RPMI8226 (cell line): ENCODE results near the gene TRAK1.
A peak's percentile ranks its signal among the peaks of the same experiment; 100 is the strongest.

Source experiments
- DNase-seq: peaks from one replicate; pipeline ENCODE4 v3.0.0-alpha.2; 2015

Gene TRAK1

DNA sequence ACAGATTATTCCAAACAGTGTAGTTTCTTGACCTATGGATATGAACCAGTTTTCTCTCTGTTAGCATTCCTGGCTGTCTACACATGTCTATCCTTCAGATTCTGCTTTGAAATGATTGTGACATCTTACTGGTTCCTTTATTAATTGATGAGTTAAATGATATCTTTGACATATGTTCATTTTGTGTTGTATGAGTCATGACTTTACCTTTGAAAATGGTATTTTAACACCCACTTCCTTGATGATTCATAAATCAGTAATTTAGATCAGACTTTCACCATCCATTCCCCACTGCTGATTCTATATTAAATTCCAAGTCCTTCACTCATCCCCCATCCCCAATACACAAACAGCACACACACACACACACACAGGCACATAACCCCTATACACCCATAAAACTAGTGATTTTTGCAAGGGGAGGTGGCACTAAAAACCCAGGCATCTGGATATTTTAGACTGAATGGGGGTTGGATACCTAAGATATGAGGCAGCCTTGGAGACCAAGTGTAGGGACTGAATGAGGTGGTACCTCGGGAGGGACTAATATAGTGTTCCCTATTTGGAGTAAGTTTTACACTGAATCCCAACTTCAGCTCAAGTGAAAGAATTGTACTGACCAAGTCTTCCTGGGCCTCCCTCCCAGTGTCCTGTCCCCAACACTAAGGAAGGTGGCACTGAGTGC lies 165.1 kb downstream of the TRAK1 start:
- no peak for DNase-seq

DNA sequence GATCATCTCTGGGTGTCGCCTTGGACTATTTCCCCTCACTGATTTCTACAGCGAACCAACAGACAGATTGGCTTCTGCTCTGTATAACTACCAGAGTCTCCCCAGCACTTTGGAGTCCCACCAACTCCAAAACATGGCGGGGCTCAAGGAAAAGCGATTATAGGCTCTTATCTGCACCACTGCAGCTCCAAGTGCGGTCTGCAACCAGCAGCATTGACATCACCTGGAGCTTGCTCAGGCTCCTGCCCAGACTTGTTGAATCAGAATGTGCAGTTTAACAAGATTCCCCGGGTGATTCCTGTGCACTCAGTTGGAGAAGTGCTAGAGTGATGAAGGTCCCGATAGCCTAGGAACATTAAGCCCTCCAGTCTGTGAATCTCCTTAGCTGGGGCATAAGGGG lies 165.8 kb downstream of the TRAK1 start:
- no peak for DNase-seq

DNA sequence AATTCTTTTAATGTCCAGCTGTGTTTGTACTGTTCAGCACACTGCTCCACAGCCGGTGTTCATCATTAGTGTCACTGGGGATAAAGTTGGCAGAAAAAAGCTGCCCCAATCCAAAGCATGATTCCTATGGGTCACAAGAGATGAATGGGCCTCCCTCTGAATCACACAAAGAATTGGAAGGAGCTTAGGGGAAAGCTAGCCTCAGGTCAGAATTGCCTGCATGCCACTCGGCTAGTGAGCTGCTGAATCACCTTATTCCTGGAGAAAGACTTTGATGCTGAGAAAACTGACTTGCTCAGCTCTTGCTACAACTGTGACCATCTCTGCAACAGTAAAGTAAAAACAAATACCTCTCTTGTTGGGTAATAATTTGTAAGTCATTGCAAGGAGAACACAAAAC lies 171.4 kb downstream of the TRAK1 start:
- DNase-seq: no peak

DNA sequence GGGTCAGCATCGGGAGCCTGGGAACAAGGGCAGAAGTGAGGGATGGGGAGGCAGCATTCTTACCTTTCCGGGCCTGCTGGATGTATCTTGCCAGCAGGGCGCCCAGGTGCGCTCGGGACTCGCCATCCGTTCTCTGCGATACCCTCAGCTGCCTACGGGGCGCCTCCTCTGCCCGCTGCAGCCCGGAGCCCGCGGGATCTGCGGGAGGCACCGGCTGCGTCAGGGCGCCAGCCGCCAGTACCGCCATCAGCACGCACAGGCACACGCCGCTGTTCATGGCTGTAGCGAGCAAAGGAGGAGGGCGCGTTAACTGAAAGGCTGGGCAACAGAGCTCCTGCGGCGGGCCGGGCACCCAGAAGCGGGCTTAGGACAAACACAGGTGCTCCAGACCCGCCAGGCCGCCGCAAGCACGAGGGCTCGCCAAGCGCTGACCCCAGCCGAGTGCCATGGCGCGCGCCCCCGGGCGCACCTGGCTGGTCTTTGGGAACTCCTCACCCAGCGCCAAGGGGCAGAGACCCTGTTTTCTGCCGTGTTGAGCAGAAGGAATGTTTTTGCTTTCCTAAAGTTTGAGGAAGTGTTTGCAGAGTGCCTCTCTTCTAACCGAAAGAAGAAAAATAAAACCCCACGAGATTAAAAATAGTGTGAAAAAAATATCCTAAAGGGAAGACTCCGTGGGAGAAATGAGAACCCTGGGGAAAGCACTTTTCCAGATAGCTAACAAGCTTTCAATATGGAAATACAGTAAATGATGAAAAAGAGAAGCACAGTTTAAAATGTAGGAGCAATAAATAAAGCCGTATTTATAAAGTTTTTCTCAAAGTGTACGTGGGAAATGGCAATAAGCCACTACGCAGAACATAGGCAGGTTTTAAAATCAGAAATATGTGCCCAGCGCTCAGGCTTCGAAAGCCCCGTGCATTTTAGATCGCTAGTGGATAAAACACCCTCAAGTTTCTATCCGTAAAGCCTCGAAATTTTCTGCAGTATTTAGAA lies 172.5 kb downstream of the TRAK1 start:
- peak; percentile 59 for DNase-seq

DNA sequence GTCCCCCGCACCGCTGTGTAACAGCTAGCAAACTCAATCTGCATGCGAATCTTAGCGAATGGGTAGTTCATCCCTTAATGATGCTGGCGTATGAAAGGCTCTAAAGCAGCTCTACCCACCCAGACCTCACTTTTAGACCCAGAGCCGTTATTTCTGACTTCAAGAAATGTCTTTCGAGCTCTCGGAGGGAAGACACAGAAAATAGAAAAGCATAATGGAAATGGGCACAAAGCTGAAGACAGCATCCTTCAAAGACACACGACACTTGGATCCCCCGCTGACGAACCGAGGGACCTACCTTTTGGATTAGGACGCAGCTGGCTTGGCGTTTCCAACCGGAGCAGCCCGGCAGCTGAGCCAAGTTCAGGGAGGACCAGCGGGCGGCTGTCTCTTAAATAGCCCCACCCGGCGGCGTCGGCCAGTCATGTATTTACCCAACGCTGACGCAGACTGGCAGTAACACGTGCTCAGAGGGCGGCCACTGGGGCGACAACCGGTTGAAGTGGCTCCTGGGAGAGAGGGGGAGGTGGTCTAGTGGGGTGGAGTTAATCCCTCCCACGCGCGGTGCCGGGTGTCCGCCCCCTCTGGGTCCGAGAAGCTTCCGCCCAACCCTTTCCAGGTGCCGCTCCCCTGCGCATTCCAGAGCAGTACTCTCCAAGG lies 173.4 kb downstream of the TRAK1 start:
- DNase-seq: peak; percentile 15

DNA sequence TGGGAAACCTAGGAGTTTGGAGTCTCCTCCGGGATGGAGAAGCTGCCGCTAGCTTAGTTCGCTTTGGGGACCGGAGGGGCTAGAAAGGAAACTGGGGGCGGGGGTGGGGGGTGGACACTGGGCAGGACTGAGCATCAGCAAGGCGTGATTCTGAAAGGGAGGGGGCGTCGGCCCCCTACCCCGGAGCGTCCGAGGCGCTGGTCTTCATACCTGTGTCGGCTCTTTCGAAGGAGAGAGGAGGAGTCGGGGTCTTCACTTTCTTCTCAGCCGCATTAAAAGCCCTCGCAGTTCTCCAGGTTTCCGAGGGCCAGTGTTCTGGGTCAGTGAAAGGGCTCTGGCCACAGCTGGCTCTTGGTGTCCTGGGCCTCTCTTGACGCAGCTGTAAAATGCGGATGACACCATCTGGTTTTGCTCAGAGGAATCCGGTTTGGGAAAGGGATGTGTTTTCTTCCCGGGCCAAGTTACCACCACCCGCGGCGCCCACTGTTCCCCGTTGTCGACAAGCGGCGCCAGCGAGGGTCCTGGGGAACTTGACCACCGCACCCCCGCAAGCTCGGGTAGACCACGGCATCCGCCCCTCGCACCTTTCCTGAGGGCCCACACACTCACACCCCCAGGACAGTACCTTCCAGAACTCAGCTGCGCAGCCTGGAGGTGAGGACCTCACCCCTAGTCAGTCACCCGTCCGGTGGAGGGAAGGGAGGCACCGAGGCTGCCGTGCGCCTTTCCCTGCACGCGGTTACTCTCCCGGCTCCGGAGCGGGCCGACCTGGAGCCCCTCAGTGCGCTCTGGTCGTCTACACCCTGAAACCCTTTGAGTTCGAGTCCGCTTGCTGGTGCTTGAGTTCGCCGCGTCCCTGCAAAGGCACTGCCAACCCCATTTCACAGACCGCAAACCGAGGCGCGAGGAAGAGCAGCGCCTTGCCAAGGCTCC lies 174.2 kb downstream of the TRAK1 start:
- no peak for DNase-seq

DNA sequence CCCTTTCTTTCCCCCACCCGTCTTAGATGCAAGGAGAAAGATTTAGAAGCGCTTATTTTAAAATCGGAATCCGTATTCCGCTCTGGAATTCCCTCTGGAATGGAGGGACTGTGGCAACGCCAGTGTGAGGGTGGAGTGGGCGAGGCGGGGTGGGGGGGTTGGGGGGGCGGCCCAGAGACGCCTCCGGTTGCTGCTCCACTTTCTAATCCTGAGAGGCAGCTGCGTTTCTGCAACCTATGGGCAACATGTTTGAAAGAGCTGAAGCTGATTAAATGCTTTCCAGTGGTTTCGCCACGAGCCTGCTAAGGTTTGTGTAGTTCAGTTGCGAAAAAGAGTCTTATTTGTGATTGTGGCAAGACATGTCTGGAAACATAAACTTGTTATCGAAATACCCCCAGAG lies 174.9 kb downstream of the TRAK1 start, which contains the start of gene CCK:
Gene CCK (minus strand): TSS at position 101 of the 400 bp plus-strand sequence. CDS start 2,555 bp downstream, outside the sequence.
- DNase-seq: peak; percentile 6

DNA sequence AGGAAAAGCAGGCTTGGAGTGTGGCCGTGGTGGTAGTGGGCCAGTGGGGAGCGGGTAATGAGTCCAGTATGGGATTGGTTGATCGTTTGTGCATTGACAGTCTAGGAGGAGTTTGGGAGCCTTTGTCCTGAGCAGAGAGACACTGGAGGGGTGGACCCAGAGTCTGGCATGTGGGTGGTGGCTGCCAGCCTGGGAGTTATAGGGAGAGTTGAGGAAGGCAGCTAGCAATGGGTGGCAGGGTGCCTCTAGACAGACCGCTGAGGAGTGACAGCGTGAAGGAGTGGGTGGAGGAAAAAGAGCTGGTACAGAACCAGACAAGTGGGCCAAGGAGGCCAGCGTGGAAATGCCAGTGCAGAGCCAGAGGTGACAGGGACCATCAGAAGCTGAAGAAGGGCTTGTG lies 176.7 kb downstream of the TRAK1 start:
- DNase-seq: no peak

DNA sequence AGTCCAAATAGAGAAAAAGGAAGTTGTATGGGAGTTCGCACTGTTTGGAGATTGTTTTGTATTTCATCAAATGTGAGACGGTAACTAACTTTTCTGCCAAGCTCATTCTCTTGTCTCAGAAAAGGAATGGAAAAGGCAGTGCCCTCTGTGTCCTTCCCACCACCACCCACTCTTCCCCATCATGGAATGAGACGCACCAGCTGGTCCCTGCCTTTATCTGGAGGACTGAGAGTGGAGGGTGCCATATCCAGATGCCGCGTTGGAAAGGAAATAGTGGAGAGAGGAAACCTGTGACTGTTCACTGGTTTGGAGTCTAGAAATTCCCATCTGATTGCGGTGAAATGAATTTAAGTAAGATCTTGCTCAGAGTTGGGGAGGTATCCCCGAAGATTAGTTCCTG lies 178.5 kb downstream of the TRAK1 start:
- DNase-seq: no peak

DNA sequence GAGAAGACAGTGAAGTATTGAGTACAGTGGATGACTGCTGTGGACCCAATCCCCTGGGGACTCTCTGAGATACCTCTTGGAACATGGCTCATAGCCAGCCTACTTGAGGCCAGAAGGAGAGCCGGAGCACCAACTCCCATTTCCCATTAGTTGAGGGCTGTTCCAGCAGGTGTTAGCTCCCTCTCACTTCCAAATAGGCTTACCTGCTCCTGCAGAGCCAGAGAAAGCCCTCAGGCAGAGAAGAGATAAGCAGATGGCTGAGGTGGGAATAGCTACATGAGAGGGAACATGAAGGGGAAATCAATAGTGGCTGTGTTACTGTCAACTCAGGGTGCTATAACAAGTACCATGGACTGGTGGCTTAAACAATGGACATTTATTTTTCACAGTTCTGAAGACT lies 179.4 kb downstream of the TRAK1 start:
- DNase-seq: no peak

DNA sequence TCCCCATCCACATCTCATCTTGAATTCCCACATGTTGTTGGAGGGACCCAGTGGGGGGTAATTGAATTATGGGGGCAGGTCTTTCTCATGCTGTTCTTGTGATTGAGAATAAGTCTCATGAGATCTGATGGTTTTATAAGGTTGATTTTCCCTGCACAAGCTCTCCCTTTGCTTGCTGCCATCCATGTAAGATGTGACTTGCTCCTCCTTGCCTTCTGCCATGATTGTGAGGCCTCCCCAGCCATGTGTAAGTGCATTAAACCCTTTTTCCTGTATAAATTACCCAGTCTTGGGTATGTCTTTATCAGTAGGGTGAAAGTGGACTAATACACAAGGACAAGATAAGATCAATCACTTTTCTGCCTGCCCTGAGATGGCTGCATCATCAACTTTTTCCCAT lies 180.6 kb downstream of the TRAK1 start:
- no peak for DNase-seq

DNA sequence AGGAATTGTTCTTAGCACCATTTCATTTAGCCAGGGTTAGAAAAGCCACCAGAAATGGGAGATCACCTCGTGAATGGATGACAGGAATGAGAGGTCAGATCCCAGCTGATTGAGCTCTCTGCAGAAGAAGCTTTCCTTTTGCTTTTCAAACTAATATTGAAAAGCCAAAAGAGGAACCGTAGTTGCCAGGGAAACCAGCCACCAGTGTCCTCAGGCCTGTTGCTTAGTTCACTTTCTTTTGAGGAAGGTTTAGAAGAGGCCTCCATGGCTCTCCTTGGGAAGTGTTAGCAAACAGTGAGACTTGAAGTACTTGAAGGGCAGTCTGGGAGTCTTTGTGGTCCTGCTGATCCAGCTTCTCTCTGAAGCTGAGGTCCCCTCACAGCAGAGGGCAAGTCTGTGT lies 182.2 kb downstream of the TRAK1 start:
- DNase-seq: no peak

DNA sequence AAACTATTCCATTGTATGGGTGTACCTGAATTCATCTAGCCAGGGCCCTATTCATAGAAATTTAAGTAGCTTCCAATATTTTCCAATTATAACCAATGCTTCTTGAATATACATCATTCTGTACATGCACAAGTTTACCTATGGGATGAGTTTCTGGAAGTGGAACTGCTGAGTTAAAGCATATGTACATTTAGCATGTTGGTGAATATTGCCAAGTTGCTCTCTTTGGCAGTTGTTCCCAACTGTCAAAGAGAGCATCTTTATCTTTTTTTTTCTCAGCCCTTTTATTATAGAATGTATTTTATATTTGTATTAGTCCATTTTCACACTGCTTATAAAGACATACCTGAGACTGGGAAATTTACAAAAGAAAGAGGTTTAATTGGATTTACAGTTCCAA lies 183.1 kb downstream of the TRAK1 start:
- DNase-seq: no peak

DNA sequence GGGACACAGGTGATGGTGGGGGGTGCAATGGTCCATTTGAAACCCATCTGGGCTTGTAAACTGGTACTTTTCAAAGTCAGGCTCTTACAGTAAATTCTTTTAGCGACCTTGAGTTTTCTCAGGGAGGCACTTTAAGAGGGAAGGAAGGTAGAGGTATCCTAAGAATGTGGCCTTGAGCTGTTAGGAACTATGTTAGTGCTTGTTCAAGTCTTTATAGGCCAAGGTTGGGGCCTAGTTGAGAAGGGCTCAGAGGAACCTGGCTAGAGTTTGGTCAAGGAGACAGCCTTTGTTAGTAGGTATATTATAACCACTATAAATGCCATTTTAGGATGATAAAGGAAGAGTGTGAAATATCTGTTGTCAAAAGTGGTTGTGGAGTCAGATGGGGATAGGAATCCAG lies 184.1 kb downstream of the TRAK1 start:
- no peak for DNase-seq
